NCI-H524 treated with DMSO at 0.1 percent for 48 hours (cell line): ENCODE data around the gene NPY5R.

ENCODE experiments used
- DNase-seq: peaks from one replicate; lab custom pipeline; 2025; lab: John Stamatoyannopoulos, UW

NPY5R gene

GRCh38 chr4:163384926-163385325 lies 41.2 kb downstream of the NPY5R start:
- no peak for DNase-seq

- DNase-seq = no peak
Observed at GRCh38 chr4:163385466-163385865, 41.8 kb downstream of the NPY5R start.

- no peak for DNase-seq
Observed at GRCh38 chr4:163391756-163392155, 48.1 kb downstream of the NPY5R start.

GRCh38 chr4:163392328-163392727 lies 48.6 kb downstream of the NPY5R start:
- no peak for DNase-seq

- no peak for DNase-seq
Observed at GRCh38 chr4:163393471-163393870, 49.8 kb downstream of the NPY5R start.

GRCh38 chr4:163395055-163395454 lies 51.4 kb downstream of the NPY5R start:
- no peak for DNase-seq

GRCh38 chr4:163395758-163396157 lies 52.1 kb downstream of the NPY5R start:
- DNase-seq = no peak

GRCh38 chr4:163398238-163398637 lies 54.5 kb downstream of the NPY5R start:
- no peak for DNase-seq

GRCh38 chr4:163400911-163401310 lies 57.2 kb downstream of the NPY5R start:
- no peak for DNase-seq
